Motor neuron (in vitro differentiated cells): ENCODE data around the gene CHRM1. TPM values are rescaled to one million over a fixed set of nuclear protein-coding genes. Genes with fewer than 3 reads are reported as not detected.

Source experiments
- ATAC-seq, 8 experiments: fragments of 200-7000 bp; cut with Tn5 transposase; replicated peaks in 6 of 8; 2 replicates each; pipeline ENCODE4 v1.8.0; 2021; ENCODE audit warnings: mild to moderate bottlenecking in 8 of 8, moderate library complexity in 8 of 8
- H3K27ac ChIP-seq, 2 donors: fragments of 250-450 bp; sonication (Bioruptor Pico); 2 replicates each; pipeline ENCODE4 v1.9.0; 2021; ENCODE audit warnings: antibody characterized with exemption in 2 of 2, mild to moderate bottlenecking in 2 of 2, moderate library complexity in 1 of 2
- H3K4me1 ChIP-seq, 2 donors: fragments of 250-450 bp; sonication (Bioruptor Pico); replicated peaks in 1 of 2; 2 replicates each; pipeline ENCODE4 v1.6.1; 2021; ENCODE audit warnings: antibody characterized with exemption in 2 of 2, mild to moderate bottlenecking in 2 of 2, moderate library complexity in 1 of 2
- H3K4me3 ChIP-seq, 5 donors: fragments of 250-450 bp; sonication (Bioruptor Pico); 2 replicates each; pipeline ENCODE4 v1.9.0; 2021; ENCODE audit warnings: antibody characterized with exemption in 5 of 5, mild to moderate bottlenecking in 5 of 5, moderate library complexity in 4 of 5
- WGBS, 10 experiments: fragments of 450-650 bp; shearing (Covaris generic); methylation state at CpG; one replicate each; pipeline ENCODE4 v1.0.0; 2022; 5-methylcytosine and 5-hydroxymethylcytosine counted together
- in situ Hi-C, 9 experiments: fragments of 400-800 bp; cut with MboI; loops; one replicate each; pipeline ENCODE4 v1.15.0; 2021; ENCODE audit warnings: low sequenced_read_pairs in 9 of 9, low pct_unique_long_range_greater_than_20kb in 2 of 9; ENCODE audit not compliant: unreplicated experiment in 9 of 9
- total RNA-seq, 8 experiments: library from RNA; unstranded; fragments of 300-600 nt; gene quantifications; 2 replicates each; pipeline versions ENCODE4 v1.2.3 to v1.2.4, GENCODE V29; 2022

CHRM1 gene
- total RNA-seq, 8 experiments from 2014 or later: 0.04 to 0.81 (median 0.19) TPM; not detected in 2

- Histone ChIP-seq H3K27ac (no peak overlapping the region), H3K4me3 (no peak overlapping the region), H3K4me1 (no peaks in the 10 kb centered on the region)
- in situ Hi-C loops: loop anchor here in 4 of 9 experiments (10.0 to 25.0 kb wide), 4 partner anchors 94 to 752 kb away; partner anchors contain the start of gene ATL3 (in 1 of the 4)
- no peak for ATAC-seq
- WGBS, 10 experiments: 35 to 100% (median 94%) methylated on average over 1 to 4 of the region's 27 CpGs; no CpG with 5 or more reads in 6 of the 10 experiments
These were observed 10.9 kb downstream of the CHRM1 start for GRCh38 chr11:62910141-62910882.

GRCh38 chr11:62909107-62909894 lies 11.9 kb downstream of the CHRM1 start:
- Histone ChIP-seq H3K27ac (no peak overlapping the region), H3K4me3 (no peak overlapping the region), H3K4me1 (no peaks in the 10 kb centered on the region)
- in situ Hi-C loops: loop anchor here in 8 of 9 experiments (5.0 to 25.0 kb wide), 5 partner anchors 113 to 753 kb away; partner anchors contain the start of gene ATL3 (in 1 of the 8)
- WGBS, 10 experiments: 43 to 89% (median 80%) methylated on average over 1 to 7 of the region's 24 CpGs; no CpG with 5 or more reads in 7 of the 10 experiments
- ATAC-seq: peak; percentile 38 to 93 (median 59)

DNA sequence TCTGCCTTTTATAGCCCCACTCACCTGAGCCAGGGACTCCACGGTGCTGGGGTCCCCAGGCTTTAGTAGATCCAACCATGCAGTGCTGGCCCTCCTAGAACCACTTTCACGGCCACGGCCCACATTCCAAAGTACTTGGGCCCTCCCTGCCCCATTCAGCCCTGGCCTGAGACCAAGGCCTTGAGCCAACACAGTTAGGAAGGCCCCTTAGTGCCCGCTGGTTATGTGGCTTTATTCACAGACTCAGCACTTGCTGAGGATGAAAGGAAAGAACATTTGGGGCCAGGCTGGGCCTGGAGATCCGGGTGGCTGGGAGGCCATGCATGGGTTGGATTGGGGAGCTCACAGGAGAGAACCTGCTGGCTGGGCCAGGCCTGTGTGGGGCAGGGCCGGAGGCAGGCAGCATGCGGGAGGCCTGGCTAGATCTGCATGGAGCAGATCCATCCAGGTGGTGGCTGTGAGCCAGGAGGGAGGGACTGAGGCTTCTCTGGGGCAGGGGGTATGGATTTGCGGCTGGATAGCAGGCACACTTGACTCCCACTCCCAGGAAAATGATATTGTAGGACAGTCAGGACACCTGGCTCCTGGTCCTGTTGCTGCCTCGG lies 12.6 kb downstream of the CHRM1 start:
- peak in 3 of 8 experiments; percentile 6 to 26 (median 12) for ATAC-seq
- WGBS, 10 experiments: 33 to 90% (median 80%) methylated on average over 1 to 2 of the region's 9 CpGs; no CpG with 5 or more reads in 6 of the 10 experiments
- in situ Hi-C loops: loop anchor here in 8 of 9 experiments (5.0 to 25.0 kb wide), 5 partner anchors 114 to 754 kb away; partner anchors contain the start of gene ATL3 (in 1 of the 8)
- Histone ChIP-seq H3K4me3 (no peak overlapping the region), H3K27ac (no peak overlapping the region), H3K4me1 (no peaks in the 10 kb centered on the region)

DNA sequence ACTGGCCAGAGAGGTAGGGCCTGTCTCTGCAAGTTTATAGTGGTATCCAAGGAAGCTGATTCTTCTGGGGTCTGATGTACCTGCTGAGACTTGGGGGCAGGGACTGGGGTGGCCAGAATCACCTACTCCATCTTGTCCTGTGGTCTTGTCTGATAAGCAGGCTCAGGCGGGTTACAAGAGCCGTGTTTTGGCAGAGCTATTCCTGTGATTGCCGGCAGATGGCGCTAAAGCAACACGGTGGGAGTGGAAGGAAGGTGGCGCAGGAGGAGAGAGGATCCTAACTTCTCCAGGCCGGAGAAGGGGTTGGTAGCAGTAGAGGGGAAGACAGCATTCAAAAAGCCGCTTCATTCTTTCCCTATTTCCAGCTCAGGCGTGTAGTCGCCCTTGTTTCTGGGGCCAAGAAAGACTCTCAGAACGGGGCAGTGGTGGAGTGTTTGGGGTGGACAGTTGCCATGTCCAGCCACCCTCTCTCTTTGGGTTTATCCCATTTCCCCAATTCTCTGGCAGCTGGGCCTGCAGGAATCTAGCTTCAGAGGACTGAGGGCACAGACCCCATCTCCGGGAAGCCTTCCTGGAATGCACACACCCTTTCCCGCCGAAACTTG lies 15.1 kb downstream of the CHRM1 start:
- Histone ChIP-seq H3K4me3 (no peak overlapping the region), H3K27ac (no peak overlapping the region), H3K4me1 (no peaks in the 10 kb centered on the region)
- WGBS, 10 experiments: 0 to 15% (median 1%) methylated on average over 2 to 9 of the region's 14 CpGs; no CpG with 5 or more reads in 4 of the 10 experiments
- in situ Hi-C loops: loop anchor here in 8 of 9 experiments (5.0 to 25.0 kb wide), 5 partner anchors 116 to 756 kb away; partner anchors contain the start of gene ATL3 (in 1 of the 8)
- ATAC-seq: peak; percentile 54 to 95 (median 90)

DNA sequence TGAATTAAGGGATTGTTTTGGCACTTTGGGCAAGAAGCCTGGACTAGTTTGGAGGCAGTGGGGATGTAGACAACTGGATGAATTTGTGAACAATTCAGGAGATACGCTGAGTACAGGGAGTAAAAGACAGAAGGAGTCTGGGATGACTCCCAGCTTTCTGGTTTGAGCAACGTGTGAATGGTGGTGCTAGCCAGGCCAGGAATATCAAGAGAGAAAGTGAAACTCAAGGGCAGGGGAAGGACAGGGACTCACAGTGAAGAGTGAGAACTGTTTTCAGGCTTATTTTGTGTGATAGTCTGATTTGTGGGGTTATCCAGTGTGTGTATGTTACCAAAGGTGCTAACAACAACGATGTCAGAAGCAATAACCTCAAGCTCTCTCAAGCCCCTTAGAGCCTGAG lies 15.9 kb downstream of the CHRM1 start:
- Histone ChIP-seq H3K27ac (no peak overlapping the region), H3K4me1 (no peaks in the 10 kb centered on the region), H3K4me3 (no peak overlapping the region)
- ATAC-seq: no peak
- in situ Hi-C loops: loop anchor here in 8 of 9 experiments (5.0 to 25.0 kb wide), 5 partner anchors 117 to 757 kb away; partner anchors contain the start of gene ATL3 (in 1 of the 8)
- 0 to 80% (median 35%) methylated on average over 1 to 3 of the region's 3 CpGs; no CpG with 5 or more reads in 2 of the 10 experiments for WGBS, 10 experiments

- H3K27ac ChIP-seq: no peak overlapping the region
- no peak overlapping the region for H3K4me3 ChIP-seq
- in situ Hi-C loops: loop anchor here in 8 of 9 experiments (10.0 to 25.0 kb wide), 4 partner anchors 122 to 759 kb away; partner anchors contain the start of gene ATL3 (in 1 of the 8)
- WGBS, 10 experiments: 0 to 100% (median 25%) methylated on average over 1 of the region's 1 CpG; no CpG with 5 or more reads in 3 of the 10 experiments
- H3K4me1 ChIP-seq: no peaks in the 10 kb centered on the region
- ATAC-seq: no peak
These were observed 18.2 kb downstream of the CHRM1 start for GRCh38 chr11:62902932-62903331.

DNA sequence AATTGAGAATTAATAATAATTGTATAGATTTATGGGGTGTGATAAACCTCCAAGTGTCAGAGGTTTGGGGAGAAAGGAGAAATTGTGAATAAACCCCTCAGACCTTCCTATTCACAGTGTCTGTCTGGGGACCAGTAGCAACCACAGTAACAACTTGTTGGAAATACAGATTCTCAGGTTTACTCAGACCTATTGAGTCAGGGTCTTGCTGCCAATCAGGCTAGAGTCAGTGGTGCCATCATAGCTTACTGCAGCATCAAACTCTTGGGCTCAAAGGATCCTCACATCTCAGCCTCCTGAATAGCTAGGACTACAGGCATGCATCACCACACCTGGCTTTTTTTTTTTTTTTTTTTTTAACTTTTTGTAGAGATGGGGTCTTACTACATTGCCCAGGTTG lies 23.1 kb downstream of the CHRM1 start:
- ATAC-seq: no peak
- in situ Hi-C loops: loop anchor here in 1 of 9 experiments (25.0 kb wide), 1 partner anchor 511 kb away; no protein-coding TSS in a partner anchor
- peaks cover 0 to 4% of the 10 kb centered on the region in 2 donors for H3K4me1 ChIP-seq
- no peak overlapping the region for H3K27ac ChIP-seq
- H3K4me3 ChIP-seq: no peak overlapping the region

DNA sequence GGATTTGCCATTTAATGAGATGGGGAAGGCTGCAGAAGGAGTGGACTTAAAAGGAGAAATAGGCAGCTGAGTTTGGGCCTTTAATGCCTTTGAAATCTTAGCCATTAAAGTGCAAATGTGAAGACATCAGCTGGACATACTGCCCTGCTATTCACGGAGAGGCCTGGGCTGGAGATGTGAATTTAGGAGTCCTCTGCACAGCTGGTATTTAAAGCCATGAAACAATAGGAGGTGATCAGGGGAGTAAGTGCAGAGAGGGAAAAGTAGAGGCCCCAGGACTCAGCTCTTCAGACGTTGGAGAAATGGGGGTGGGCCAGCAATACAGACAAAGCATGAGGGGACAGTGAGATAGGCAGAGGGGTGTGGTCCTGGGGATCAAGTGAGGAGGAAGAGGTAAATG lies 23.9 kb downstream of the CHRM1 start:
- in situ Hi-C loops: loop anchor here in 1 of 9 experiments (25.0 kb wide), 1 partner anchor 510 kb away; no protein-coding TSS in a partner anchor
- peaks cover 0 to 4% of the 10 kb centered on the region in 2 donors for H3K4me1 ChIP-seq
- ATAC-seq: peak in 2 of 8 experiments; percentile 17 to 26
- no peak overlapping the region for H3K4me3 ChIP-seq
- H3K27ac ChIP-seq: no peak overlapping the region
- 0 to 50% (median 20%) methylated on average over 1 to 2 of the region's 2 CpGs; no CpG with 5 or more reads in 4 of the 10 experiments for WGBS, 10 experiments

- ATAC-seq: no peak
- no peak overlapping the region for H3K4me3 ChIP-seq
- in situ Hi-C loops: loop anchor here in 1 of 9 experiments (25.0 kb wide), 1 partner anchor 509 kb away; no protein-coding TSS in a partner anchor
- H3K27ac ChIP-seq: no peak overlapping the region
- peaks cover 0 to 4% of the 10 kb centered on the region in 2 donors for H3K4me1 ChIP-seq
- 0 to 100% (median 63%) methylated on average over 1 to 7 of the region's 10 CpGs; no CpG with 5 or more reads in 4 of the 10 experiments for whole genome bisulfite sequencing, 10 experiments
These were observed 25.1 kb downstream of the CHRM1 start for GRCh38 chr11:62896049-62896448.

DNA sequence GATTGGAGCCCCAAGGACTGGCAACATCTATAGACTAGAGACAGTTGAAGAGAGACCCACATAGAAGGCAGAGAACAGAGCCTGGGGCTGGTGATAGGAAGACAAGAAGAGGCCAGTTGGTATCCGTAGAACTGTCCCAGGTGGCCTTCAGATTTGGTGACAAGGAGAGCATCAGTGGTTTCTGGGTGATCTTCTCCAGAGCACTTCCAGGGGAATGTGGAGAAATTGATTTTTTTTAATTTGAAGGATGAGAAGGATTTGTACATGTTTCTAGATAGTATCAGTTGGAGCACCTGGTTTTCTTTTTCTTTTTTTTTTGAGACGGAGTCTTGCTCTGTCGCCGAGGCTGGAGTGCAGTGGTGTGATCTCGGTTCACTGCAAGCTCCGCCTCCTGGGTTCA lies 25.7 kb downstream of the CHRM1 start:
- 0 to 100% (median 100%) methylated on average over 1 to 2 of the region's 6 CpGs; no CpG with 5 or more reads in 5 of the 10 experiments for WGBS, 10 experiments
- peaks cover 0 to 4% of the 10 kb centered on the region in 2 donors for H3K4me1 ChIP-seq
- no peak overlapping the region for H3K4me3 ChIP-seq
- H3K27ac ChIP-seq: no peak overlapping the region
- in situ Hi-C loops: loop anchor here in 1 of 9 experiments (25.0 kb wide), 1 partner anchor 508 kb away; no protein-coding TSS in a partner anchor
- ATAC-seq: no peak

DNA sequence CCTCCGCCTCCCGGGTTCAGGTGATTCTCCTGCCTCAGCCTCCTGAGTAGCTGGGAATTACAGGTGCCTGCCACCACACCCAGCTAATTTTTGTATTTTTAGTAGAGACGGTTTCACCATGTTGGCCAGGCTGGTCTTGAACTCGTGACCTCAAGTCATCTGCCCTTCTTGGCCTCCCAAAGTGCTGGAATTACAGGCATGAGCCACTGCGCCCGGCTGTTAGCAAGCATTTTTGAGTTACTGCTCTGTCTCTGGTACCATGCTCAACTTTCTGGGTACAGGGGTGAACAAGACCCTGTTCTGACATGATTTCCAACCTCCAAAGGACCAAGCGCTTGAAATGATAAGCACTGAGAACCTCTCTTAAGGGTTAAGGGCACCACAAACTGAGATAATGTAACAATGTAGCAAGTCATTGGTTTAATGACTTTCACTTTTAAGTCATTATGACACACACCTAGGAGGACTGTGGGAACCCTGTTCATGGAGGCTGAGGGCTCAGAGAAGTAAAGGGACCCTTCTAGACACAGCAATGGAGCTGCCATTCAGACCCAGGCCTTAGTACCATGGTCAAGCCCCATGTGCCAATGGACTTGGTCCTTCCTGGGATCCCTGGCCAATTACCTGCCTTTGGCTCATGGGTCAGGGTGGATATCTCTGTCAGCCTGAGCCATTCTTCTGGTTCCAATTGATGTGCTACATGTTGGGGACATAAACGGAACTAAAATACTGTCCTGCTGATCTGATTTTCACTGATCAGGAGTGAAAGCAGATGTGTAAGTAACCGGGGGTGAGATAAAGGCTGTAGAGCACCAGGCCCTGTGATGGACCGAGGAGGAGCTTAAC lies 28.9 kb downstream of the CHRM1 start:
- peak in 4 of 8 experiments; percentile 3 to 16 (median 8) for ATAC-seq
- in situ Hi-C loops: loop anchor here in 1 of 9 experiments (25.0 kb wide), 1 partner anchor 505 kb away; no protein-coding TSS in a partner anchor

More for the DNA sequence above, 28.9 kb downstream of the CHRM1 start:
- Histone ChIP-seq H3K4me1 (peaks cover 6 to 17% of the 10 kb centered on the region in 2 donors), H3K27ac (no peak overlapping the region), H3K4me3 (no peak overlapping the region)
- WGBS, 10 experiments: 67 to 100% (median 93%) methylated on average over 3 to 7 of the region's 10 CpGs; no CpG with 5 or more reads in 3 of the 10 experiments
